ENCODE results near the gene CCSER2. TPM values are rescaled to one million over a fixed set of nuclear protein-coding genes. Genes with fewer than 3 reads are reported as not detected.

CCSER2 gene
- total RNA-seq, 2 experiments from 2014 or later, result 77.8 to 78.8 TPM

DNA sequence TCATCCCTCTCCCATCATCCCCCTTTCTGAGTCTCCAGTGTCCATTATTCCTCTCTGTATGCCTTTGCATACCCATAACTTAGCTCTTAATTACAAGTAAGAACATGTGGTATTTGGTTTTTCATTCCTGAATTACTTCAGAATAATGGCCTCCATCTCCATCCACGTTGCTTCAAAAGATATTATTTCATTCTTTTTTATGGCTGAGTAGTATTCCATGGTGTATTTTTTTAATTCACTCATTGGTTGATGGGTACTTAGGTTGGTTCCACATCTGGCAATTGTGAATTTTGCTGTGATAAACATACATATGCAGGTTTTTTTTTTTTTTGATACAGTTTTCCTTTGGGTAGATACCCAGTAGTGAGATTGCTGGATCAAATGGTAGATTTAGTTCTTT is 40.4 kb downstream of the CCSER2 start:
- CTCF ChIA-PET, result no interaction called here
- no peak overlapping the region for H3K27ac Mint-ChIP-seq
- no peaks in the 10 kb centered on the region for H3K27me3 Mint-ChIP-seq (ENCODE audit: low read depth)
- ATAC-seq (no peak), DNase-seq (no peak)
- H3K9me3 Mint-ChIP-seq (ENCODE audit: insufficient read depth), result peaks cover 4% of the 10 kb centered on the region
- peaks cover 36% of the 10 kb centered on the region for H3K36me3 Mint-ChIP-seq (ENCODE audit: low read depth)
- H3K4me3 Mint-ChIP-seq, result no peak overlapping the region
- H3K4me1 Mint-ChIP-seq (ENCODE audit: low read depth), result peaks cover 22% of the 10 kb centered on the region
- POLR2A ChIA-PET, result no interaction called here

DNA sequence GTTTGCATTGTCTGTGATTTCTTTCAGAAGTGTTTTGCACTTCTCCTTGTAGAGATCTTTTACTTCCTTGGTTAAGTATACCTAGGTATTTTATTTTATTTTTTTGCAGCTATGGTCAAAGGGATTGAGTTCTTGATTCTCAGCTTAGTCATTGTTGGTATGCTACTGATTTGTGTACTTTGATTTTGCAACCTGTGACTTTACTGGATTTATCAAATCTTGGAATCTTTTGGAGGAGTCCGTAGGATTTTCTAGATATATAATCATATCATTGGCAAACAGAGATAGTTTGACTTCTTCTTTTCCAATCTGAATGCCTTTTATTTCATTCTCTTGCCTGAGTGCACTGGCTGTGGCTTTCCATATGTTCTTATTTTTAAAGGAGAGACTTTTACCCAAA is 41.9 kb downstream of the CCSER2 start:
- H3K4me1 Mint-ChIP-seq (ENCODE audit: low read depth), result peaks cover 31% of the 10 kb centered on the region
- no peak for DNase-seq
- ChIA-PET CTCF (interaction anchor here (1.2 to 6.6 kb wide), 4 partner anchors 18 to 166 kb away, joined by 3 to 69 read pairs (median 6); no protein-coding TSS in a partner anchor), POLR2A (interaction anchor here (0.5 kb wide), 1 partner anchor 61 kb away, joined by 3 read pairs; no protein-coding TSS in a partner anchor)
- H3K36me3 Mint-ChIP-seq (ENCODE audit: low read depth), result peaks cover 46% of the 10 kb centered on the region
- no peak overlapping the region for H3K27ac Mint-ChIP-seq
- ATAC-seq, result no peak
- H3K27me3 Mint-ChIP-seq (ENCODE audit: low read depth), result no peaks in the 10 kb centered on the region
- H3K4me3 Mint-ChIP-seq, result no peak overlapping the region
- peaks cover 4% of the 10 kb centered on the region for H3K9me3 Mint-ChIP-seq (ENCODE audit: insufficient read depth)

GRCh38 chr10:84371944-84372343 is 43.6 kb downstream of the CCSER2 start:
- ChIA-PET CTCF (interaction anchor here (0.8 to 6.6 kb wide), 7 partner anchors 17 to 169 kb away, joined by 3 to 69 read pairs (median 4); no protein-coding TSS in a partner anchor), POLR2A (no interaction called here)
- Mint-ChIP-seq H3K27me3 (ENCODE audit: low read depth) (no peaks in the 10 kb centered on the region), H3K4me1 (ENCODE audit: low read depth) (peaks cover 31% of the 10 kb centered on the region), H3K4me3 (no peak overlapping the region), H3K36me3 (ENCODE audit: low read depth) (peaks cover 53% of the 10 kb centered on the region), H3K27ac (peak overlapping the region; percentile 3), H3K9me3 (ENCODE audit: insufficient read depth) (peaks cover 4% of the 10 kb centered on the region)
- no peak for DNase-seq
- ATAC-seq, result no peak

GRCh38 chr10:84373000-84373399 is 44.6 kb downstream of the CCSER2 start:
- ChIA-PET CTCF (interaction anchor here (0.6 to 6.6 kb wide), 9 partner anchors 18 to 168 kb away, joined by 3 to 69 read pairs (median 4); no protein-coding TSS in a partner anchor), POLR2A (no interaction called here)
- Mint-ChIP-seq H3K9me3 (ENCODE audit: insufficient read depth) (peaks cover 4% of the 10 kb centered on the region), H3K27me3 (ENCODE audit: low read depth) (no peaks in the 10 kb centered on the region), H3K4me3 (no peak overlapping the region), H3K4me1 (ENCODE audit: low read depth) (peaks cover 27% of the 10 kb centered on the region), H3K27ac (no peak overlapping the region), H3K36me3 (ENCODE audit: low read depth) (peaks cover 52% of the 10 kb centered on the region)
- ATAC-seq, result no peak
- DNase-seq, result no peak

- peaks cover 26% of the 10 kb centered on the region for H3K4me1 Mint-ChIP-seq (ENCODE audit: low read depth)
- DNase-seq (no peak), ATAC-seq (no peak)
- peak overlapping the region; percentile 49 for H3K27ac Mint-ChIP-seq
- ChIA-PET POLR2A (no interaction called here), CTCF (interaction anchor here (0.7 to 6.6 kb wide), 13 partner anchors 9 to 1365 kb away, joined by 3 to 69 read pairs (median 3); no protein-coding TSS in a partner anchor)
- no peaks in the 10 kb centered on the region for H3K27me3 Mint-ChIP-seq (ENCODE audit: low read depth)
- H3K4me3 Mint-ChIP-seq, result no peak overlapping the region
- H3K9me3 Mint-ChIP-seq (ENCODE audit: insufficient read depth), result no peaks in the 10 kb centered on the region
- H3K36me3 Mint-ChIP-seq (ENCODE audit: low read depth), result peaks cover 51% of the 10 kb centered on the region
Observed at GRCh38 chr10:84374455-84374854, 46.1 kb downstream of the CCSER2 start.

- Mint-ChIP-seq H3K4me3 (no peak overlapping the region), H3K36me3 (ENCODE audit: low read depth) (peaks cover 47% of the 10 kb centered on the region), H3K27ac (no peak overlapping the region), H3K27me3 (ENCODE audit: low read depth) (no peaks in the 10 kb centered on the region), H3K4me1 (ENCODE audit: low read depth) (peaks cover 22% of the 10 kb centered on the region), H3K9me3 (ENCODE audit: insufficient read depth) (no peaks in the 10 kb centered on the region)
- DNase-seq (peak; percentile 65), ATAC-seq (no peak)
- CTCF ChIA-PET, result interaction anchor here (0.6 to 6.6 kb wide), 11 partner anchors 10 to 166 kb away, joined by 3 to 69 read pairs (median 9); no protein-coding TSS in a partner anchor
- POLR2A ChIA-PET, result no interaction called here
Observed at GRCh38 chr10:84375011-84375410, 46.6 kb downstream of the CCSER2 start.

GRCh38 chr10:84375881-84376280 is 47.5 kb downstream of the CCSER2 start:
- Mint-ChIP-seq H3K4me3 (no peak overlapping the region), H3K4me1 (ENCODE audit: low read depth) (peaks cover 22% of the 10 kb centered on the region), H3K9me3 (ENCODE audit: insufficient read depth) (no peaks in the 10 kb centered on the region), H3K27ac (no peak overlapping the region), H3K27me3 (ENCODE audit: low read depth) (no peaks in the 10 kb centered on the region), H3K36me3 (ENCODE audit: low read depth) (peaks cover 51% of the 10 kb centered on the region)
- ATAC-seq (no peak), DNase-seq (no peak)
- POLR2A ChIA-PET, result no interaction called here
- CTCF ChIA-PET, result interaction anchor here (0.9 to 6.6 kb wide), 6 partner anchors 10 to 160 kb away, joined by 3 to 69 read pairs (median 16); no protein-coding TSS in a partner anchor

DNA sequence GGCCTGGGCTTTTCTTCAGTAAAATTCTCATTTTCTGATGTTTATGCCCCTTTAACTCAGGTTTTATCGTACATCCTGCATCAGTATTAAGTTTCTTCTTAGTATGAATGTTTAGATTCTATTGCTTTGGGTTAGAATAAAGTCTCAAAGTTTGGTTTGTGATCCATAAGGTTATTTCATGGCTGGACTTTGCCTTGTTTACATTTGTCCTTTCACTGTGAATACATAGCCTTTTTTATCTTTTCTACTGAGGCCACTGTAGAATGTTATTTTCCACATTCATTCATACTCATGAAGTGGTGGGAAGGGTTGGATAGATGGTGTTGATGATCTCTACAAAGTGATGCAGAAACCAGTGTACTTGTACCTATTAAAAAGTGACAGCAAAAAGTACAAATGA is 59.8 kb downstream of the CCSER2 start:
- Mint-ChIP-seq H3K9me3 (ENCODE audit: insufficient read depth) (peaks cover 19% of the 10 kb centered on the region), H3K4me1 (ENCODE audit: low read depth) (no peaks in the 10 kb centered on the region), H3K27ac (no peak overlapping the region), H3K27me3 (ENCODE audit: low read depth) (no peaks in the 10 kb centered on the region), H3K4me3 (no peak overlapping the region), H3K36me3 (ENCODE audit: low read depth) (peaks cover 55% of the 10 kb centered on the region)
- ChIA-PET CTCF (no interaction called here), POLR2A (no interaction called here)
- ATAC-seq (no peak), DNase-seq (no peak)

DNA sequence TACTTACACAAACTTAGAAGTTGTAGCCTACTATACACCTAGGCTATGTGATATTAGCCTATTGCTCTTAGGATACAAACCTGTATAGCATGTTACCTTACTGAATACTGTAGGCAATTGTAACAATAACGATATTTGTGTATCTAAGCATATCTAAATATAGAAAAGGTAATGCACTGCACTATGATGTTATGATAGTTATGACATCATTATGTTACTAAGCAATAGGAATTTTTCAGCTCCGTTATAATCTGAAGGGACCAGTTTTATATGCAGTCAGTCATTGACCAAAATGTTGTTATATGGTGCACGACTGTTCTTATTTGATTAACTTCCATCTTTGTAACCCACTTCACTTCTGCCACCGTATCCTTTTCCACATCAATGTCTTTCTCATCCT is 62.0 kb downstream of the CCSER2 start:
- H3K4me1 Mint-ChIP-seq (ENCODE audit: low read depth), result no peaks in the 10 kb centered on the region
- peaks cover 5% of the 10 kb centered on the region for H3K9me3 Mint-ChIP-seq (ENCODE audit: insufficient read depth)
- POLR2A ChIA-PET, result no interaction called here
- DNase-seq (no peak), ATAC-seq (no peak)
- no peaks in the 10 kb centered on the region for H3K27me3 Mint-ChIP-seq (ENCODE audit: low read depth)
- CTCF ChIA-PET, result no interaction called here
- H3K36me3 Mint-ChIP-seq (ENCODE audit: low read depth), result peaks cover 43% of the 10 kb centered on the region
- no peak overlapping the region for H3K27ac Mint-ChIP-seq
- H3K4me3 Mint-ChIP-seq, result no peak overlapping the region

DNA sequence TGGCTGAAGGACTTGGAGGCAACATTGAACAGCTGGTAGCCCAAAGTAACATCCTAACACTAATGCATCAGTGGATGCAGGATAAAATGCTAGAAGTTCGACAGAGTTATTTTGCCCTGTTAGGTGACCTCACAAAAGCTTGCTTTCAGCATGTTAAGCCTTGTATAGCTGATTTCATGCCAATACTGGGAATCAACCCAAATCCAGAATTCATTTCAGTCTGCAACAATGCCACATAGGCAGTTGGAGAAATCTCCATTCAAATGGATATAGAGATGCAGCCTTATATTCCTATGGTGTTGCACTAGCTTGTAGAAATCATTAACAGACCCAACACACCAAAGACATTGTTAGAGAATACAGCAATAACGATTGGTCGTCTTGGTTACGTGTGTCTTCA is 62.9 kb downstream of the CCSER2 start:
- ChIA-PET POLR2A (no interaction called here), CTCF (interaction anchor here (0.8 to 1.4 kb wide), 2 partner anchors 124 to 146 kb away, joined by 3 to 5 read pairs; no protein-coding TSS in a partner anchor)
- Mint-ChIP-seq H3K27me3 (ENCODE audit: low read depth) (no peaks in the 10 kb centered on the region), H3K36me3 (ENCODE audit: low read depth) (peaks cover 43% of the 10 kb centered on the region), H3K27ac (no peak overlapping the region), H3K9me3 (ENCODE audit: insufficient read depth) (no peaks in the 10 kb centered on the region), H3K4me3 (no peak overlapping the region), H3K4me1 (ENCODE audit: low read depth) (peaks cover 4% of the 10 kb centered on the region)
- DNase-seq (no peak), ATAC-seq (no peak)

- Mint-ChIP-seq H3K36me3 (ENCODE audit: low read depth) (peaks cover 44% of the 10 kb centered on the region), H3K4me1 (ENCODE audit: low read depth) (peaks cover 4% of the 10 kb centered on the region), H3K27ac (no peak overlapping the region), H3K9me3 (ENCODE audit: insufficient read depth) (no peaks in the 10 kb centered on the region), H3K4me3 (no peak overlapping the region), H3K27me3 (ENCODE audit: low read depth) (no peaks in the 10 kb centered on the region)
- DNase-seq, result no peak
- POLR2A ChIA-PET, result no interaction called here
- CTCF ChIA-PET, result no interaction called here
- ATAC-seq, result no peak
Observed at GRCh38 chr10:84392181-84392580, 63.8 kb downstream of the CCSER2 start.

- H3K9me3 Mint-ChIP-seq (ENCODE audit: insufficient read depth), result peaks cover 16% of the 10 kb centered on the region
- DNase-seq (no peak), ATAC-seq (no peak)
- no peak overlapping the region for H3K27ac Mint-ChIP-seq
- H3K27me3 Mint-ChIP-seq (ENCODE audit: low read depth), result no peaks in the 10 kb centered on the region
- POLR2A ChIA-PET, result no interaction called here
- CTCF ChIA-PET, result interaction anchor here (1.0 kb wide), 2 partner anchors 35 to 141 kb away, joined by 3 to 4 read pairs; no protein-coding TSS in a partner anchor
- H3K36me3 Mint-ChIP-seq (ENCODE audit: low read depth), result peaks cover 55% of the 10 kb centered on the region
- H3K4me3 Mint-ChIP-seq, result no peak overlapping the region
- H3K4me1 Mint-ChIP-seq (ENCODE audit: low read depth), result peaks cover 4% of the 10 kb centered on the region
Observed at GRCh38 chr10:84395581-84395980, 67.2 kb downstream of the CCSER2 start.

DNA sequence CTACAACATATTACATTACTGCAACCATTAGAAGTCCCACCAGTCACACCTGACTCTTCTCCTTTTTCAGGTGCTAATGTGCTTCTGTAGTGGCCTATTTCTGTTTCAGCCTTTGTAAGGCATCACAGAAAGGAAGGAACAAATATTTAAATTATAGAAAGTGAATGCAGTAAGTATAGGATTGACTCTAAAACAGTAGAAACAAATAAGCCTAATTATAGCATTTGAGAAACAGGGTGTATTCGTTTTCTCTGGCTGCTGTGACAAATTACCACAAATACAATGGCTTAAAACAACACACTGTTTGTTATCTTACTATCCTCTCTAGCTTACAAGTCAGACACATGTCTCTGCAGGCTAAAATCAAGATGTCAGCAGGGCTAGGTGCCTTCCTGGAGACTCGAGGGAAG is 69.4 kb downstream of the CCSER2 start:
- ATAC-seq (no peak), DNase-seq (no peak)
- H3K36me3 Mint-ChIP-seq (ENCODE audit: low read depth), result peaks cover 70% of the 10 kb centered on the region
- no peaks in the 10 kb centered on the region for H3K27me3 Mint-ChIP-seq (ENCODE audit: low read depth)
- H3K4me1 Mint-ChIP-seq (ENCODE audit: low read depth), result peaks cover 4% of the 10 kb centered on the region
- CTCF ChIA-PET, result interaction anchor here (1.1 kb wide), 1 partner anchor 45 kb away, joined by 3 read pairs; no protein-coding TSS in a partner anchor
- POLR2A ChIA-PET, result no interaction called here
- H3K27ac Mint-ChIP-seq, result no peak overlapping the region
- H3K4me3 Mint-ChIP-seq, result no peak overlapping the region
- peaks cover 20% of the 10 kb centered on the region for H3K9me3 Mint-ChIP-seq (ENCODE audit: insufficient read depth)
